ENCODE data around the gene GGA2.
"Not testable (repeated sequence)": the region's sequence is repeated elsewhere in the genome, so short reads cannot be mapped to it uniquely, and the experiment has no call there.

DNA sequence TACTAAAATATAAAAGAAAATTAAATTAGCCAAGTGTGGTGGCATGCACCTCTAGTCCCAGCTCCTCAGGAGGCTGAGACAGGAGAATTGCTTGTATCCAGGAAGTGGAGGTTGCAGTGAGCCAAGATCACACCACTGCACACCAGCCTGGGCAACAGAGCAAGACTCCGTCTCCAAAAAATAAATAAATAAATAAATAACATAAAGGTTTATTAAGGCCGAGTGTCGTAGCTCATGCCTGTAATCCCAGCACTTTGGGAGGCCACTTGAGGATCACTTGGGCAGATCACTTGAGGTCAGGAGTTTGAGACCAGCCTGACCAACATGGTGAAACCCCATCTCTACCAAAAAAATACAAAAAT is 30.5 kb upstream of the GGA2 start:
- TF ChIP-seq, protein P1, sequence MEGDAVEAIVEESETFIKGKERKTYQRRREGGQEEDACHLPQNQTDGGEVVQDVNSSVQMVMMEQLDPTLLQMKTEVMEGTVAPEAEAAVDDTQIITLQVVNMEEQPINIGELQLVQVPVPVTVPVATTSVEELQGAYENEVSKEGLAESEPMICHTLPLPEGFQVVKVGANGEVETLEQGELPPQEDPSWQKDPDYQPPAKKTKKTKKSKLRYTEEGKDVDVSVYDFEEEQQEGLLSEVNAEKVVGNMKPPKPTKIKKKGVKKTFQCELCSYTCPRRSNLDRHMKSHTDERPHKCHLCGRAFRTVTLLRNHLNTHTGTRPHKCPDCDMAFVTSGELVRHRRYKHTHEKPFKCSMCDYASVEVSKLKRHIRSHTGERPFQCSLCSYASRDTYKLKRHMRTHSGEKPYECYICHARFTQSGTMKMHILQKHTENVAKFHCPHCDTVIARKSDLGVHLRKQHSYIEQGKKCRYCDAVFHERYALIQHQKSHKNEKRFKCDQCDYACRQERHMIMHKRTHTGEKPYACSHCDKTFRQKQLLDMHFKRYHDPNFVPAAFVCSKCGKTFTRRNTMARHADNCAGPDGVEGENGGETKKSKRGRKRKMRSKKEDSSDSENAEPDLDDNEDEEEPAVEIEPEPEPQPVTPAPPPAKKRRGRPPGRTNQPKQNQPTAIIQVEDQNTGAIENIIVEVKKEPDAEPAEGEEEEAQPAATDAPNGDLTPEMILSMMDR (IDR thresholded peaks at IDR 0.05): not testable (repeated sequence)
- TF ChIP-seq POLR2A, POLR2AphosphoS5 (IDR thresholded peaks at IDR 0.05): not testable (repeated sequence)
